Testis (tissue), 3 donors: Measurements from ENCODE around the gene G6PC1. TPM values are rescaled to one million over a fixed set of nuclear protein-coding genes. Genes with fewer than 3 reads are reported as not detected.
"Not testable (repeated sequence)": the region's sequence is repeated elsewhere in the genome, so short reads cannot be mapped to it uniquely, and the experiment has no call there.

ENCODE experiments used
- DNase-seq: peaks from one replicate; pipeline ENCODE4 v3.0.0-alpha.2; 2019
- H3K27ac ChIP-seq, 2 donors: fragments of 200-600 bp; sonication (generic); one replicate each; pipeline ENCODE4 v1.5.1; 2019
- H3K27me3 ChIP-seq: fragments of 200-600 bp; sonication (generic); one replicate; pipeline ENCODE4 v1.5.1; 2019
- H3K36me3 ChIP-seq: fragments of 200-600 bp; sonication (generic); one replicate; pipeline ENCODE4 v1.5.1; 2017; ENCODE audit warnings: low read depth; ENCODE audit errors: missing control alignments
- H3K4me1 ChIP-seq: fragments of 200-600 bp; sonication (generic); one replicate; pipeline ENCODE4 v1.5.1; 2019
- H3K4me3 ChIP-seq, 2 donors: fragments of 200-600 bp; sonication (generic); one replicate each; pipeline ENCODE4 v1.5.1; 2017 to 2019
- H3K9me3 ChIP-seq: fragments of 200-600 bp; sonication (generic); one replicate; pipeline ENCODE4 v1.5.1; 2017
- CTCF ChIP-seq, 3 experiments: fragments of 450-650 bp in 2 of 3; fragments of 200-600 bp in 1 of 3; sonication (generic) in 1 of 3; IDR thresholded peaks; one replicate each; pipeline ENCODE4 v1.5.1; 2016 to 2019; ENCODE audit warnings: antibody characterized with exemption in 3 of 3, mild to moderate bottlenecking in 2 of 3, moderate library complexity in 1 of 3
- POLR2A ChIP-seq: fragments of 450-650 bp; IDR thresholded peaks from one replicate; pipeline ENCODE4 v1.6.1; 2017; ENCODE audit warnings: antibody characterized with exemption, mild to moderate bottlenecking, moderate library complexity
- WGBS, 2 donors: methylation state at CpG; one replicate each; pipeline ENCODE4 v1.1.5; 2018; 5-methylcytosine and 5-hydroxymethylcytosine counted together
- intact Hi-C: fragments of 100-400 bp; cut with DNase I; formaldehyde crosslinking; loops from one replicate; pipeline ENCODE4 v1.15.1; 2023; ENCODE audit warnings: low total_unique reads
- polyA plus RNA-seq: library from polyadenylated mRNA; stranded (reverse); fragments of 350-450 nt; fragmentation: Illumina TruSeq; extraction: RNeasy Lipid Tissue Mini Kit (QIAGEN cat#74804); gene quantifications from one replicate; pipeline ENCODE4 v1.2.3, GENCODE V29; 2014; ENCODE audit warnings: low read depth, low replicate concordance; ENCODE audit not compliant: insufficient read depth
- total RNA-seq, 2 donors: library from RNA; depleted of rRNA; stranded (reverse); fragments of >200 nt; gene quantifications; one replicate each; pipeline ENCODE4 v1.2.3, GENCODE V29; 2016

The G6PC1 gene
- total and polyA plus RNA-seq, 3 donors from 2014 or later = 0.06 to 0.26 TPM; not detected in 1

GRCh38 chr17:42853597-42853967, 47.0 kb upstream of the G6PC1 start:
- Histone ChIP-seq H3K27ac (no peak overlapping the region), H3K4me1 (peaks cover 6% of the 10 kb centered on the region), H3K36me3 (no peaks in the 10 kb centered on the region), H3K9me3 (no peaks in the 10 kb centered on the region), H3K4me3 (peak overlapping the region in 1 of 2 donors; percentile 5), H3K27me3 (no peaks in the 10 kb centered on the region)
- intact Hi-C loops = no loop called here
- WGBS, 2 donors = 58 to 70% methylated on average over 5 of the region's 5 CpGs
- DNase-seq = no peak
- no peak for TF ChIP-seq CTCF (IDR thresholded peaks at IDR 0.05)
- no peak for TF ChIP-seq POLR2A

GRCh38 chr17:42853968-42854790, 46.4 kb upstream of the G6PC1 start:
- H3K9me3 ChIP-seq = no peaks in the 10 kb centered on the region
- 86% methylated on average over 13 to 15 of the region's 15 CpGs for WGBS, 2 donors
- intact Hi-C loops = no loop called here
- H3K4me1 ChIP-seq = peaks cover 6% of the 10 kb centered on the region
- no peak overlapping the region for H3K27ac ChIP-seq
- no peaks in the 10 kb centered on the region for H3K36me3 ChIP-seq
- DNase-seq = no peak
- no peaks in the 10 kb centered on the region for H3K27me3 ChIP-seq
- peak overlapping the region in 1 of 2 donors; percentile 5 for H3K4me3 ChIP-seq
- no peak for TF ChIP-seq CTCF (IDR thresholded peaks at IDR 0.05)
- no peak for TF ChIP-seq POLR2A

- H3K4me3 ChIP-seq = no peak overlapping the region
- H3K36me3 ChIP-seq = no peaks in the 10 kb centered on the region
- H3K4me1 ChIP-seq = peaks cover 6% of the 10 kb centered on the region
- no peaks in the 10 kb centered on the region for H3K27me3 ChIP-seq
- no peaks in the 10 kb centered on the region for H3K9me3 ChIP-seq
- TF ChIP-seq POLR2A (no peak), CTCF (IDR thresholded peaks at IDR 0.05) (no peak)
- WGBS, 2 donors = 76 to 80% methylated on average over 8 of the region's 8 CpGs
- intact Hi-C loops = no loop called here
- DNase-seq = no peak
- H3K27ac ChIP-seq = no peak overlapping the region
Measured at GRCh38 chr17:42855048-42855596, 45.5 kb upstream of the G6PC1 start.

GRCh38 chr17:42856093-42856492, 44.5 kb upstream of the G6PC1 start:
- WGBS, 2 donors = 87 to 93% methylated on average over 8 of the region's 8 CpGs

GRCh38 chr17:42856516-42856915, 44.1 kb upstream of the G6PC1 start:
- H3K9me3 ChIP-seq, H3K27me3 ChIP-seq, H3K27ac ChIP-seq, intact Hi-C loops, H3K4me3 ChIP-seq, H3K36me3 ChIP-seq, H3K4me1 ChIP-seq, DNase-seq: not testable (repeated sequence)
- 78 to 92% methylated on average over 5 to 8 of the region's 8 CpGs for WGBS, 2 donors

More at GRCh38 chr17:42856093-42856492, 44.5 kb upstream of the G6PC1 start:
- H3K9me3 ChIP-seq, H3K27me3 ChIP-seq, intact Hi-C loops, H3K36me3 ChIP-seq, H3K27ac ChIP-seq, DNase-seq, H3K4me1 ChIP-seq, H3K4me3 ChIP-seq: not testable (repeated sequence)
